K562 (cell line): ENCODE measurements around the gene PPAT. TPM values are rescaled to one million over a fixed set of nuclear protein-coding genes. Genes with fewer than 3 reads are reported as not detected.

Experiments used
- CSDE1 ChIP-seq, 2 experiments: fragments of 450-650 bp; IDR thresholded peaks; 2 replicates each; pipeline ENCODE4 v1.6.1; 2016; ENCODE audit warnings: mild to moderate bottlenecking in 1 of 2
- LEF1 ChIP-seq: fragments of 450-650 bp; IDR thresholded peaks from 2 replicates; pipeline ENCODE4 v1.6.1; 2016; ENCODE audit warnings: mild to moderate bottlenecking
- NFYB ChIP-seq: IDR thresholded peaks from 2 replicates; pipeline ENCODE4 v1.6.1; 2011; ENCODE audit warnings: mild to moderate bottlenecking, moderate library complexity; ENCODE audit not compliant: insufficient read length; ENCODE audit errors: extremely low read depth
- PHB2 ChIP-seq: fragments of 450-650 bp; IDR thresholded peaks from 2 replicates; pipeline ENCODE4 v1.6.1; 2017; ENCODE audit warnings: low read depth
- SNRNP70 ChIP-seq: fragments of 200-400 bp; formaldehyde crosslinking; optimal IDR thresholded peaks from 2 replicates; pipeline ENCODE3; 2017; ENCODE audit warnings: low read depth, low read length
- USF2 ChIP-seq: sonication (generic); formaldehyde crosslinking; IDR thresholded peaks from 2 replicates; pipeline ENCODE4 v1.5.0; 2020; ENCODE audit warnings: missing genetic modification reagents
- WHSC1 ChIP-seq: IDR thresholded peaks from one replicate; pipeline ENCODE4 v1.6.1; 2012; ENCODE audit warnings: low read length, control low read depth, inconsistent platforms
- YY1 ChIP-seq, 3 experiments: IDR thresholded peaks; 2 replicates each; pipeline ENCODE4 v1.6.1; 2011; ENCODE audit warnings: low read length in 2 of 3, mild to moderate bottlenecking in 2 of 3, moderate library complexity in 2 of 3, borderline replicate concordance in 1 of 3, control low read depth in 1 of 3, low read depth in 1 of 3; ENCODE audit not compliant: insufficient read depth in 3 of 3, insufficient replicate concordance in 2 of 3, control insufficient read depth in 1 of 3, insufficient read length in 1 of 3; ENCODE audit errors: extremely low read depth in 1 of 3
- ZNF512 ChIP-seq: IDR thresholded peaks from 2 replicates; pipeline ENCODE4 v1.6.1; 2016; ENCODE audit warnings: missing genetic modification characterization, missing compliant biosample characterization
- polyA plus RNA-seq, 8 experiments: library from polyadenylated mRNA; depleted of rRNA in 4 of 8; stranded (reverse) in 5 of 8; unstranded in 3 of 8; fragments of >200 nt; fragmentation: Nextera tagmentation in 2 of 8; fragmentation: Illumina TruSeq in 1 of 8; extraction: Ambion mirVana in 2 of 8; extraction: Trizol in 1 of 8; gene quantifications; 2 replicates each; pipeline versions ENCODE4 v1.2.1 to v1.2.3, GENCODE V29; 2011 to 2014; ENCODE audit warnings: inconsistent platforms in 1 of 8, missing spikeins in 1 of 8
- total RNA-seq, 7 experiments: library from RNA; depleted of rRNA in 6 of 7; stranded (reverse); fragments of >200 nt in 6 of 7; fragmentation: Illumina TruSeq in 2 of 7; extraction: Trizol in 2 of 7; gene quantifications; 2 replicates each; pipeline versions ENCODE4 v1.2.1 to v1.2.3, GENCODE V29; 2011 to 2021; ENCODE audit warnings: low replicate concordance in 1 of 7
- TF ChIP-seq, protein P1 (sequence below): fragments of 200-600 bp; sonication (generic); IDR thresholded peaks from one replicate; pipeline ENCODE4 v1.6.1; 2012; ENCODE audit warnings: mild to moderate bottlenecking, low read depth, low read length, inconsistent platforms

PPAT gene
- total and polyA plus RNA-seq, 9 of the 15 experiments (the other 6 are each of a cell fraction or from before 2014, with no cell fraction given): 36.2 to 75.8 (median 55.5) TPM

GRCh38 chr4:56387023-56388001 lies 48.1 kb downstream of the PPAT start, which contains the start of gene AASDH (continued):
- peak; percentile 7 for TF ChIP-seq NFYB
- no peak for TF ChIP-seq SNRNP70
- peak in 2 of 3 experiments; percentile 40 to 81 for TF ChIP-seq YY1 (IDR thresholded peaks at IDR 0.05; ENCODE audit: borderline replicate concordance in 1 of 3, control insufficient read depth in 1 of 3, extremely low read depth in 1 of 3, insufficient read depth in 3 of 3, insufficient read length in 1 of 3, insufficient replicate concordance in 2 of 3, low read depth in 1 of 3, low read length in 2 of 3)
- TF ChIP-seq WHSC1: no peak
- TF ChIP-seq, protein P1, sequence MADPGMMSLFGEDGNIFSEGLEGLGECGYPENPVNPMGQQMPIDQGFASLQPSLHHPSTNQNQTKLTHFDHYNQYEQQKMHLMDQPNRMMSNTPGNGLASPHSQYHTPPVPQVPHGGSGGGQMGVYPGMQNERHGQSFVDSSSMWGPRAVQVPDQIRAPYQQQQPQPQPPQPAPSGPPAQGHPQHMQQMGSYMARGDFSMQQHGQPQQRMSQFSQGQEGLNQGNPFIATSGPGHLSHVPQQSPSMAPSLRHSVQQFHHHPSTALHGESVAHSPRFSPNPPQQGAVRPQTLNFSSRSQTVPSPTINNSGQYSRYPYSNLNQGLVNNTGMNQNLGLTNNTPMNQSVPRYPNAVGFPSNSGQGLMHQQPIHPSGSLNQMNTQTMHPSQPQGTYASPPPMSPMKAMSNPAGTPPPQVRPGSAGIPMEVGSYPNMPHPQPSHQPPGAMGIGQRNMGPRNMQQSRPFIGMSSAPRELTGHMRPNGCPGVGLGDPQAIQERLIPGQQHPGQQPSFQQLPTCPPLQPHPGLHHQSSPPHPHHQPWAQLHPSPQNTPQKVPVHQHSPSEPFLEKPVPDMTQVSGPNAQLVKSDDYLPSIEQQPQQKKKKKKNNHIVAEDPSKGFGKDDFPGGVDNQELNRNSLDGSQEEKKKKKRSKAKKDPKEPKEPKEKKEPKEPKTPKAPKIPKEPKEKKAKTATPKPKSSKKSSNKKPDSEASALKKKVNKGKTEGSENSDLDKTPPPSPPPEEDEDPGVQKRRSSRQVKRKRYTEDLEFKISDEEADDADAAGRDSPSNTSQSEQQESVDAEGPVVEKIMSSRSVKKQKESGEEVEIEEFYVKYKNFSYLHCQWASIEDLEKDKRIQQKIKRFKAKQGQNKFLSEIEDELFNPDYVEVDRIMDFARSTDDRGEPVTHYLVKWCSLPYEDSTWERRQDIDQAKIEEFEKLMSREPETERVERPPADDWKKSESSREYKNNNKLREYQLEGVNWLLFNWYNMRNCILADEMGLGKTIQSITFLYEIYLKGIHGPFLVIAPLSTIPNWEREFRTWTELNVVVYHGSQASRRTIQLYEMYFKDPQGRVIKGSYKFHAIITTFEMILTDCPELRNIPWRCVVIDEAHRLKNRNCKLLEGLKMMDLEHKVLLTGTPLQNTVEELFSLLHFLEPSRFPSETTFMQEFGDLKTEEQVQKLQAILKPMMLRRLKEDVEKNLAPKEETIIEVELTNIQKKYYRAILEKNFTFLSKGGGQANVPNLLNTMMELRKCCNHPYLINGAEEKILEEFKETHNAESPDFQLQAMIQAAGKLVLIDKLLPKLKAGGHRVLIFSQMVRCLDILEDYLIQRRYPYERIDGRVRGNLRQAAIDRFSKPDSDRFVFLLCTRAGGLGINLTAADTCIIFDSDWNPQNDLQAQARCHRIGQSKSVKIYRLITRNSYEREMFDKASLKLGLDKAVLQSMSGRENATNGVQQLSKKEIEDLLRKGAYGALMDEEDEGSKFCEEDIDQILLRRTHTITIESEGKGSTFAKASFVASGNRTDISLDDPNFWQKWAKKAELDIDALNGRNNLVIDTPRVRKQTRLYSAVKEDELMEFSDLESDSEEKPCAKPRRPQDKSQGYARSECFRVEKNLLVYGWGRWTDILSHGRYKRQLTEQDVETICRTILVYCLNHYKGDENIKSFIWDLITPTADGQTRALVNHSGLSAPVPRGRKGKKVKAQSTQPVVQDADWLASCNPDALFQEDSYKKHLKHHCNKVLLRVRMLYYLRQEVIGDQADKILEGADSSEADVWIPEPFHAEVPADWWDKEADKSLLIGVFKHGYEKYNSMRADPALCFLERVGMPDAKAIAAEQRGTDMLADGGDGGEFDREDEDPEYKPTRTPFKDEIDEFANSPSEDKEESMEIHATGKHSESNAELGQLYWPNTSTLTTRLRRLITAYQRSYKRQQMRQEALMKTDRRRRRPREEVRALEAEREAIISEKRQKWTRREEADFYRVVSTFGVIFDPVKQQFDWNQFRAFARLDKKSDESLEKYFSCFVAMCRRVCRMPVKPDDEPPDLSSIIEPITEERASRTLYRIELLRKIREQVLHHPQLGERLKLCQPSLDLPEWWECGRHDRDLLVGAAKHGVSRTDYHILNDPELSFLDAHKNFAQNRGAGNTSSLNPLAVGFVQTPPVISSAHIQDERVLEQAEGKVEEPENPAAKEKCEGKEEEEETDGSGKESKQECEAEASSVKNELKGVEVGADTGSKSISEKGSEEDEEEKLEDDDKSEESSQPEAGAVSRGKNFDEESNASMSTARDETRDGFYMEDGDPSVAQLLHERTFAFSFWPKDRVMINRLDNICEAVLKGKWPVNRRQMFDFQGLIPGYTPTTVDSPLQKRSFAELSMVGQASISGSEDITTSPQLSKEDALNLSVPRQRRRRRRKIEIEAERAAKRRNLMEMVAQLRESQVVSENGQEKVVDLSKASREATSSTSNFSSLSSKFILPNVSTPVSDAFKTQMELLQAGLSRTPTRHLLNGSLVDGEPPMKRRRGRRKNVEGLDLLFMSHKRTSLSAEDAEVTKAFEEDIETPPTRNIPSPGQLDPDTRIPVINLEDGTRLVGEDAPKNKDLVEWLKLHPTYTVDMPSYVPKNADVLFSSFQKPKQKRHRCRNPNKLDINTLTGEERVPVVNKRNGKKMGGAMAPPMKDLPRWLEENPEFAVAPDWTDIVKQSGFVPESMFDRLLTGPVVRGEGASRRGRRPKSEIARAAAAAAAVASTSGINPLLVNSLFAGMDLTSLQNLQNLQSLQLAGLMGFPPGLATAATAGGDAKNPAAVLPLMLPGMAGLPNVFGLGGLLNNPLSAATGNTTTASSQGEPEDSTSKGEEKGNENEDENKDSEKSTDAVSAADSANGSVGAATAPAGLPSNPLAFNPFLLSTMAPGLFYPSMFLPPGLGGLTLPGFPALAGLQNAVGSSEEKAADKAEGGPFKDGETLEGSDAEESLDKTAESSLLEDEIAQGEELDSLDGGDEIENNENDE: no peak
- 0 out of 2 replicates have a peak, but pooled peaks have one; percentile 10 for TF ChIP-seq LEF1
- TF ChIP-seq USF2 (CRISPR knock-in tag): no peak
- peak in 1 of 2 experiments; percentile 93; a peak in 2 of 4 replicates for TF ChIP-seq CSDE1 (IDR thresholded peaks at IDR 0.05)
- no peak for TF ChIP-seq PHB2
- no peak for TF ChIP-seq ZNF512 (tag)
